ENCODE measurements around the gene ZC3H7A. TPM values are rescaled to one million over a fixed set of nuclear protein-coding genes. Genes with fewer than 3 reads are reported as not detected.

ZC3H7A gene
- total and polyA plus RNA-seq, 9 of the 15 experiments (the other 6 are each of a cell fraction or from before 2014, with no cell fraction given), result 19.8 to 49.1 (median 28.2) TPM

DNA sequence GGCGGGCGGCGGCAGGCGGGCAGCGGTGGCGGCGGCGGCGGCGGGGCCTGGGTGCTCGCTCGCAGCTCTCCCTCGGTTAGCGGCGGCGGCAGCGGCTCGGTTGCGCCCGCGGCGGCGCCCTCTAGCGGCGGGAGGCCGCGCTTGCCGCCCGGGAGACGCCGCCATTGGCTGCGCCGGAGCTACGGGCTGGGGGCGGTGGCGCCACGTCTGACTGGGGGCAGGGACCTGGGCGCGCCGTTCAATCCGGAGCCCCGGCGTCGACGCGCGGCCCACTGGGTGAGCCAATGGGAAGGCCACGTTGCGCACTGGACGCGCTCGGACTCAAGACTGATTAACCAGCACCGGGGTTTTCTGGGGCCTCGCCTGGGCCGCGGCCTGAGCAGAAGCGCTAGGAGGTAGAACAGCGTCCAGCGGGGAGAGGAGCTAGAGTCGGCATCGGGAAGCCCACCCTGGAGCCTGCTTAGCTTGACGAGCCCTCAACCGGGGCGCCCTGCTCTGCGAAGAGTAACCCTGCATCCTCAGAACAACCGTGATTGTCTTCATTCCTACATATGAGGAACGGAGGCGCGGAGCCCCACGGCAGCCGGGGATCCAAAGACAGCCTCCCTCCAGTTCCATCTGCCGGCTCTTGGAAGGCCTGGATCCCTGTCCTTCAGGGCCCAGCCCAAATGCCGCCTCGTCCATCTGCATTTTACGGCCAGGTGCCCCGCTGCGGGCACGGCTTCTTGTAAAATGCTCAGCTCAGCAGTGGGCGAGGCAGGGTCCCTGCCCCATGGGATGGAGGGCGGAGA is at the start of gene ZC3H7A (continued):
- TF ChIP-seq STAT6 (CRISPR knock-in tag; IDR thresholded peaks at IDR 0.05) (no peak), ILK (tag; IDR thresholded peaks at IDR 0.05; ENCODE audit: borderline replicate concordance, low read depth) (no peak), FOXM1 (IDR thresholded peaks at IDR 0.05; ENCODE audit: low read depth) (no peak), FOXM1 (CRISPR knock-in tag; IDR thresholded peaks at IDR 0.05; ENCODE audit: low read depth) (no peak), ZNF76 (CRISPR knock-in tag; IDR thresholded peaks at IDR 0.05; ENCODE audit: borderline replicate concordance) (no peak), ATF7 (IDR thresholded peaks at IDR 0.05) (peak; percentile 78)
- TF ChIP-seq, protein P1, sequence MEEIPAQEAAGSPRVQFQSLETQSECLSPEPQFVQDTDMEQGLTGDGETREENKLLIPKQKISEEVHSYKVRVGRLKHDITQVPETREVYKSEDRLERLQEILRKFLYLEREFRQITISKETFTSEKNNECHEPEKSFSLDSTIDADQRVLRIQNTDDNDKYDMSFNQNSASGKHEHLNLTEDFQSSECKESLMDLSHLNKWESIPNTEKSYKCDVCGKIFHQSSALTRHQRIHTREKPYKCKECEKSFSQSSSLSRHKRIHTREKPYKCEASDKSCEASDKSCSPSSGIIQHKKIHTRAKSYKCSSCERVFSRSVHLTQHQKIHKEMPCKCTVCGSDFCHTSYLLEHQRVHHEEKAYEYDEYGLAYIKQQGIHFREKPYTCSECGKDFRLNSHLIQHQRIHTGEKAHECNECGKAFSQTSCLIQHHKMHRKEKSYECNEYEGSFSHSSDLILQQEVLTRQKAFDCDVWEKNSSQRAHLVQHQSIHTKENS (CRISPR knock-in tag; IDR thresholded peaks at IDR 0.05), result no peak
- TF ChIP-seq, protein P2, sequence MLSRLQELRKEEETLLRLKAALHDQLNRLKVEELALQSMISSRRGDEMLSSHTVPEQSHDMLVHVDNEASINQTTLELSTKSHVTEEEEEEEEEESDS (CRISPR knock-in tag; IDR thresholded peaks at IDR 0.05), result no peak
- TF ChIP-seq, protein P3, sequence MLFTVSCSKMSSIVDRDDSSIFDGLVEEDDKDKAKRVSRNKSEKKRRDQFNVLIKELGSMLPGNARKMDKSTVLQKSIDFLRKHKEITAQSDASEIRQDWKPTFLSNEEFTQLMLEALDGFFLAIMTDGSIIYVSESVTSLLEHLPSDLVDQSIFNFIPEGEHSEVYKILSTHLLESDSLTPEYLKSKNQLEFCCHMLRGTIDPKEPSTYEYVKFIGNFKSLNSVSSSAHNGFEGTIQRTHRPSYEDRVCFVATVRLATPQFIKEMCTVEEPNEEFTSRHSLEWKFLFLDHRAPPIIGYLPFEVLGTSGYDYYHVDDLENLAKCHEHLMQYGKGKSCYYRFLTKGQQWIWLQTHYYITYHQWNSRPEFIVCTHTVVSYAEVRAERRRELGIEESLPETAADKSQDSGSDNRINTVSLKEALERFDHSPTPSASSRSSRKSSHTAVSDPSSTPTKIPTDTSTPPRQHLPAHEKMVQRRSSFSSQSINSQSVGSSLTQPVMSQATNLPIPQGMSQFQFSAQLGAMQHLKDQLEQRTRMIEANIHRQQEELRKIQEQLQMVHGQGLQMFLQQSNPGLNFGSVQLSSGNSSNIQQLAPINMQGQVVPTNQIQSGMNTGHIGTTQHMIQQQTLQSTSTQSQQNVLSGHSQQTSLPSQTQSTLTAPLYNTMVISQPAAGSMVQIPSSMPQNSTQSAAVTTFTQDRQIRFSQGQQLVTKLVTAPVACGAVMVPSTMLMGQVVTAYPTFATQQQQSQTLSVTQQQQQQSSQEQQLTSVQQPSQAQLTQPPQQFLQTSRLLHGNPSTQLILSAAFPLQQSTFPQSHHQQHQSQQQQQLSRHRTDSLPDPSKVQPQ (CRISPR knock-in tag; IDR thresholded peaks at IDR 0.05; ENCODE audit: borderline replicate concordance), result no peak
- TF ChIP-seq, protein P4, sequence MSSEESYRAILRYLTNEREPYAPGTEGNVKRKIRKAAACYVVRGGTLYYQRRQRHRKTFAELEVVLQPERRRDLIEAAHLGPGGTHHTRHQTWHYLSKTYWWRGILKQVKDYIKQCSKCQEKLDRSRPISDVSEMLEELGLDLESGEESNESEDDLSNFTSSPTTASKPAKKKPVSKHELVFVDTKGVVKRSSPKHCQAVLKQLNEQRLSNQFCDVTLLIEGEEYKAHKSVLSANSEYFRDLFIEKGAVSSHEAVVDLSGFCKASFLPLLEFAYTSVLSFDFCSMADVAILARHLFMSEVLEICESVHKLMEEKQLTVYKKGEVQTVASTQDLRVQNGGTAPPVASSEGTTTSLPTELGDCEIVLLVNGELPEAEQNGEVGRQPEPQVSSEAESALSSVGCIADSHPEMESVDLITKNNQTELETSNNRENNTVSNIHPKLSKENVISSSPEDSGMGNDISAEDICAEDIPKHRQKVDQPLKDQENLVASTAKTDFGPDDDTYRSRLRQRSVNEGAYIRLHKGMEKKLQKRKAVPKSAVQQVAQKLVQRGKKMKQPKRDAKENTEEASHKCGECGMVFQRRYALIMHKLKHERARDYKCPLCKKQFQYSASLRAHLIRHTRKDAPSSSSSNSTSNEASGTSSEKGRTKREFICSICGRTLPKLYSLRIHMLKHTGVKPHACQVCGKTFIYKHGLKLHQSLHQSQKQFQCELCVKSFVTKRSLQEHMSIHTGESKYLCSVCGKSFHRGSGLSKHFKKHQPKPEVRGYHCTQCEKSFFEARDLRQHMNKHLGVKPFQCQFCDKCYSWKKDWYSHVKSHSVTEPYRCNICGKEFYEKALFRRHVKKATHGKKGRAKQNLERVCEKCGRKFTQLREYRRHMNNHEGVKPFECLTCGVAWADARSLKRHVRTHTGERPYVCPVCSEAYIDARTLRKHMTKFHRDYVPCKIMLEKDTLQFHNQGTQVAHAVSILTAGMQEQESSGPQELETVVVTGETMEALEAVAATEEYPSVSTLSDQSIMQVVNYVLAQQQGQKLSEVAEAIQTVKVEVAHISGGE (CRISPR knock-in tag; IDR thresholded peaks at IDR 0.05), result peak in 1 of 3 experiments; percentile 32; a peak in 1 of 6 replicates
- TF ChIP-seq, protein P5, sequence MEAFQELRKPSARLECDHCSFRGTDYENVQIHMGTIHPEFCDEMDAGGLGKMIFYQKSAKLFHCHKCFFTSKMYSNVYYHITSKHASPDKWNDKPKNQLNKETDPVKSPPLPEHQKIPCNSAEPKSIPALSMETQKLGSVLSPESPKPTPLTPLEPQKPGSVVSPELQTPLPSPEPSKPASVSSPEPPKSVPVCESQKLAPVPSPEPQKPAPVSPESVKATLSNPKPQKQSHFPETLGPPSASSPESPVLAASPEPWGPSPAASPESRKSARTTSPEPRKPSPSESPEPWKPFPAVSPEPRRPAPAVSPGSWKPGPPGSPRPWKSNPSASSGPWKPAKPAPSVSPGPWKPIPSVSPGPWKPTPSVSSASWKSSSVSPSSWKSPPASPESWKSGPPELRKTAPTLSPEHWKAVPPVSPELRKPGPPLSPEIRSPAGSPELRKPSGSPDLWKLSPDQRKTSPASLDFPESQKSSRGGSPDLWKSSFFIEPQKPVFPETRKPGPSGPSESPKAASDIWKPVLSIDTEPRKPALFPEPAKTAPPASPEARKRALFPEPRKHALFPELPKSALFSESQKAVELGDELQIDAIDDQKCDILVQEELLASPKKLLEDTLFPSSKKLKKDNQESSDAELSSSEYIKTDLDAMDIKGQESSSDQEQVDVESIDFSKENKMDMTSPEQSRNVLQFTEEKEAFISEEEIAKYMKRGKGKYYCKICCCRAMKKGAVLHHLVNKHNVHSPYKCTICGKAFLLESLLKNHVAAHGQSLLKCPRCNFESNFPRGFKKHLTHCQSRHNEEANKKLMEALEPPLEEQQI (IDR thresholded peaks at IDR 0.05), result no peak
